ENCODE results near the gene MBD3.

MBD3 gene

DNA sequence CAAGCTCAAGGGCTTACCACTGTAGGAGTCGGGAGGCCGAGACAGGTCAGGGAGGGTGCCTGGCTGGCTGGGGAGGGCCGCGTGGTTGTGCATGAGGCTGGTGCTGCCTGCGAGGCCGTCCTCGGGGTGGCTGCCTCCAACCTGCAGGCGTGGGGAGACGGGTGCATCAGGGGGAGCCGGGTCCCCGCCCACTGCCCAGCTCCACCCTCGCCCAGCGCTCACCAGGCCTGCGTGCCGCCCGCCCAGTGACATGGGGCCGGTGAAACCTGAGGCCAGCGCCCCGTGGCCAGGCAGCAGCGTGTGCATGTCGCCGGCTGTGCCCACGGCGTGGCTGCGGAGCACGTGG is 26.4 kb upstream of the MBD3 start:
- no peak for DNase-seq (ENCODE audit: low read depth)

DNA sequence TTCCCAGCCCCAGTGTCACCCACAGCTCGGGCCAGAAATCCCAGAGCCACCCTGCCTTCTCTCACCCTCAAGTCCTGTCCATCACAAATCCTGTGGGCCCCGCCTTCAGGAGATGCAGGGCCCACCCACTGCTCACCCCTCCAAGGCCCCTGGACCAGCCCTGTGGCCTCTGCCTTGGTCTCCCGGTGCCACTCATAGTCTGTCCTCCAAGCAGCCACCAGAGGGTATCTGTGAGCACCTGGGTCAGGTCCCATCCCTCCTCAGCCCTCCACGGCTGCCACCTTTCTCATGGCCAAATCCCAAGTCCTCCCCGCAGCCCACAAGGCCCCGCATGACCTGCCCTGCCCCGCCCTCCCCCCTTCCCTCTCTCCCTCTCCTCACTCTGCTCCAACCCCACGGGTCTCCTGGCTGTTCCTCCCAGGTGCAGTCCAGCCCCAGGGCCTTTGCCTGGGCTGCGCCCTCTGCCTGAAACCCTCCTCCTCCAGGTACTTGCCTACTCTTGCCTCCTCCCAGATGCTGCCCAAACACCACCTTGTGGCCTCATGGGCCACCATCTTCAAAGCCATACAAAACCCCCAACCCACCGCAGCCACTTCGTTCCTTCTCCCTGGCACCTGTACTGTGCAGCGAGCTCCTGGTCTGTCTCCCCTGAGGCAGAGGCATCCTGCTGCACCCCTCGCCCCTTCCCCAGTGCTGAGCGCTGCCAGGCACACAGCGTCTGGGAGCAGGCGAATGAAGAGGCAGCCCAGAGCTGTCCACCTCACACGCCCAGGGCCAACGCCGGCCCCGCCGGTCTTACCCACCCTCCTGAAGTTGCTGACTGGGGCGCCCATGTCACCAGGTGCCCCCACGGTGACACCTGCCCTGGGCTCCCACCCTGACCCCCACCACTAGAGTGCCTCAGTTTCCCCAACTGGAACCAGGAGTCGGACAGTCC is 25.8 kb upstream of the MBD3 start:
- DNase-seq (ENCODE audit: low read depth): no peak

DNA sequence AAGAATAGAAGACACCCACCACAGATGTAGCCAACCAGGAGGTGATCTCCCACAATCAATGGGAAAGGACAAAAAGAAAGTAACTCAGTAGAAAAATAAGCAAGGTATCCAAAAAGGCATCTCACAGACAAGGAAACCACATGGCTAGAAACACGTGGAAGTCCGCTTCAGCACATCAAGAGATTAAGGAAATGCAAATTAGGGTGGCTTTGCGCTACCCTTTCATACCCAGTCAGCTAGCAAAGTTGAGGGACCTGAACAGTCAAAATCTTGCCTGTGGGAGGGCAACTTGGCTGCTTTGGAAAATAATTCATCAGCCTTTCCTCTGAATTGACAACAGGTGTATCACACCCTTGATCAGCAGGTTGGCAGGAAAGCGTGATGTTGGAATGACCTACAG is 24.2 kb upstream of the MBD3 start:
- DNase-seq (ENCODE audit: low read depth): no peak

DNA sequence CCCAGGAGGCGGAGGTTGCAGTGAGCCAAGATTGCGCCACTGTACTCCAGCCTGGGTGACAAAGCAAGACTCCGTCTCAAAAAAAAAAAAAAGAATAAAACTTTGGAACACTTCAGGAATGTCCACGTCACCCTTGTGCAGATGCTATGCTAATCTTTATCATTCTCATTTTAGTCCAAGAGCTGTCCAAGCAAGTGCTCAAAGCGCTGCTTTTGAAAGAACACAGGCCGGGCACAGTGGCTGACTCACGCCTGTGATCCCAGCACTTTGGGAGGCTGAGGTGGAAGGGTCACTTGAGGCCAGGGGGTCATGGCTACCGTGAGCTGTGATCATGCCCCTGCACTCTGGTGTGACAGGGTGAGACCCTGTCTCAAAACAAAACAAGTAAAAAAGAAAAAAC is 23.7 kb upstream of the MBD3 start:
- peak; percentile 78 for DNase-seq (ENCODE audit: low read depth)

DNA sequence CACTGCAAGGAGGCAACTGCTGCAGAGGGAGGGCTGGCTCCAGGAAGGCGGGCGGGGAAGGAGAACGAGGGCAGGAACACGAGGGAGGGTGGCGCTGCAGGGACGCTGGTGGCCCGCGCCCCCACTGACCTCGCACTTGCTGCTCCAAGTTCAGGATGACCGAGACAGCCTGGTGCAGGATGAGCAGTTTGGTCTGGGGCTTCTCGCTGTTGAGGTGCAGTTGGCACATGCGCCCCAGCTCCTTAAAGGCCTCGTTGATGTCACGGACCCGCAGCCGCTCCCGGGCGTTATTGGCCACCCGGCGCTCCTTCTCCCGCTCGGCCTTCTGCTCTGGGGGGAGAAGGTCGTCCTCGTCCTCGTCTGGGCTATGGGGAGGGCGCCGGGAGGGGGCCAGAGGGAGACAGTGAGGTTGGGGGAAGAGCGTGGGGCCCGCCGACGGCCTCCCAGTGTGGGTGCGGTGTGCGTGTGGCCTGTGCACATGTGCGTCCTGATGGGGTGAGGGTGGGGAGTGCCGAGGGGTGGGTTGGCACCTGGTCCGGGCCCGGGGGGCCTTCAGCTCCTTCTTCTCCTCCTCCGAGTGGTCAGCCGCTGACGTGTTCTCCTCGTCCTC is 22.6 kb upstream of the MBD3 start:
- DNase-seq (ENCODE audit: low read depth): no peak

DNA sequence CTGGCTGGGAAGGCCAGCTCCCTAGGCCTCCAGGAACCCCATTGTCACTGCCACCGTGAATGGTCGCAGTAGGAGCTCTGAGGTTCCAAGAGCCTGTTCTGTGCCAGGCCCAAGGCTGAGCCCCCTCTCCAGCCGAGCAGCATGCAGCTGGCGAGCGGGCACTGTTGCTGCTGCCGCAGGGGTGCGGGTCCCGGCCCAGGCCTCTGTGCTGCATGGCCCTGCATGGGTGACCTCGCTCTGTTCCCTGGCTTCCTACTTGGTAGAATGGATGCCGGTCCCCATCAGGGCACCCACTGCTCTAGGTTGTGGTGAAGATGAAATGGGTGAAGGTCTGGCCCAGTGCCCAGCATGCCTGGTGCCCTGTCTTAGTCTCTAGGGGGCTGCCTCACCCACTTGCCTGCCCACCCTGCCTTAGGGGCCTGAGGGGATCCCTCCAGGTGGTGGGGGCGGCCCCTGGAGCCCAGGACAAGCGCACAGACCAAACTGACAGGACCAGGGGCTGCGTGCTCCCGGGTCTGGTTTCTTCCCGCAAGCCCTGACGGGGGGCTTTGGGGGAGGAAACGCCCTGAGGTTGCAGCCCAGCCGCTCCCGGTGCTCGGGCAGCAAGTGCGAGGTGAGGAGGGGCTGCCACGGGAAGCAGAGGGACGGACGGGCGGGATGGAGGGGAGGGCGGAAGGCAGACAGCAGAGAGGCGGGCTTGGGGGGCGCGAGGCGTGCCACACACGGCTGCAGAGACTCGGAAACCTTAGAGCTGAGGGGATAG is 21.3 kb upstream of the MBD3 start:
- DNase-seq (ENCODE audit: low read depth): no peak

DNA sequence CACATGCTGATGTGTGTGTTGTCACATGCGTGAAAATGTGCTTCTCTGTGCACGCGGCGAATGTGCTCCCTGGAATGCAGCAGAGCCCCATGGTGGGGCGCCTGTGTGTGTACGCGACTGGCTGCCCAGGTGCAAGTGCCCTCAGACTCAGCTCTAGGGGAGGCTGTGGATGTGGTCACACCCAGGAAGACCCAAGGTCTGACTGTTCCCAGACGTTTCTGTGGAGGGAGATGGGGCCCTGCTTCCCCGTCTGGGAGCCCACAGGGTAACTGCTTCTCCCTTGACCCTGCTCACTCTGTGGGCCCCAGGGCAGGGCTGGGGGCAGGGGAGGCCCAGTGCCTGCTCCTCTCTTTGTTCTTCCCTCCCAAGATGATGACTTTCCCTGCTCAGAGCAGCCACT is 20.5 kb upstream of the MBD3 start:
- DNase-seq (ENCODE audit: low read depth): no peak

DNA sequence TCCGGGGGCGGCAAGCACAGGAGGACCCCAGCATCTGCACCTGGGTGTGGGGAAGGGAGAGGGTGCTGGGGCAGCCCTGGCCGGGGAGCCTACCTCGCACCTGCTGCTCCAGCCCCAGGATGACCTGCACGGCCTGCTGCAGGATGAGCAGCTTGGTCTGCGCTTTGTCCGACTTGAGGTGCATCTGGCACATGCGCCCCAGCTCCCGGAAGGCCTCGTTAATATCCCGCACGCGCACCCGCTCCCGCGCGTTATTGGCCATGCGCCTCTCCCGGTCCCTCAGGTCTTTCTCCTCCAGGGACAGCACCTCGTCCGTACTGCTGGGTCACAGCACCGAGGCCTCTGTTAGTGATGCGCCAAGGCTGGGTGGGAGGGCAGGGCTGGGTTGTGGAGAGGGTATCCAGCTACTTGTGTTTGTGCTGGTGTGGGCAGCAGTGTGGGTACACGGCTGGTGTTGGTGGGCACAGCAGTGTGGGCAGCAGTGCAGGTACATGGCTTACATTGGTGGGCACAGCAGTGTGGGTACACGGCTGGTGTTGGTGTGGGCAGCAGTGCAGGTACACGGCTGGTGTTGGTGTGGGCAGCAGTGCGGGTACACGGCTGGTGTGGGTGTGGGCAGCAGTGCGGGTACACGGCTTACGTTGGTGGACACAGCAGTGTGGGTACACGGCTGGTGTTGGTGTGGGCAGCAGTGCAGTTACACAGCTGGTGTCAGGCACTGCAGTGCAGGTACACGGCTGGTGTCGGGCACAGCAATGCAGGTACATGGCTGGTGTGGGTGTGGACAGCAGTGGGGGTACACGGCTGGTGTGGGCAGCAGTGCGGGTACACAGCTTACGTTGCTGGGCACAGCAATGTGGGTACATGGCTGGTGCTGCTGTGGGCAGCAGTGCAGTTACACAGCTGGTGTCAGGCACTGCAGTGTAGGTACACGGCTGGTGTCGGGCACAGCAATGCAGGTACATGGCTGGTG is 19.7 kb upstream of the MBD3 start:
- no peak for DNase-seq (ENCODE audit: low read depth)

DNA sequence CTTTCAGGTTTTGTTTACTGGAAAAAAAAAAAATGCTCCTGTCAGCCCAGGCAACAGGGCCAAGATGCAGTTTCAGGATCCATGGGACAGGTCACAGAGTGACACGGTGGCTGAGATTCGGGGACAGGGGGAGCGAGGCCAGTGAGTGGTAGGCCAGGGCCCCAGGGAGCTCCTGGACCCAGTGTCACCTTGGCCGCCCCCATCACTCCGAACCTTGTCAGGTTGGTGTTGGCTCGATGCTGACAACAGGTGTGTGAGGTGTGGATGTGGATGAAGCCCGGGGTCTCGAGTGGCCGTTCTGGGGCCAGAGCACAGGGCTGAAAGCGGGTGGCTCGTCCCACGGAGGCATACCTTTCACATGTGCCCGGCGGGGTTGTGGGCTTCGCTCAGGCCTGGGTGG is 18.7 kb upstream of the MBD3 start:
- DNase-seq (ENCODE audit: low read depth): no peak

DNA sequence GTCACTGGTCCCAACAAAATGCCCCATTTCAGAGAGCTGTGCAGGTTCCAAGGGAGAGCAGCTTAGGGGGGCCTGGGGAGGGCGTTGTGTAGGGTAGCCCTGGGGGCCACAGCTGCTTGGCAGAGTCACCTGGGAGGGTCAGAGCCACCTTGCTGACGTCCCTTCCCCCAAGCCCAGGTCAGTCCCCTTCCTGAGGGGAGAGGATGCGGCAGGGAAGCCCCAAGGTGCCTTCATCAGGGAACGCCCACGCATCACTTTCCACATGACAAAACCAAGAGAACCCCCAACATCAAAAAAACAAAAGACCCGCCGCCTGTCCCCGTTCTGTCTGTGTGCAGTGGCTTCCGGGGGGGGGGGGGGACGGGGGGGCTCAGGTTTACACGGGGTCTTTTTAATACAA is 17.9 kb upstream of the MBD3 start:
- DNase-seq (ENCODE audit: low read depth): no peak

DNA sequence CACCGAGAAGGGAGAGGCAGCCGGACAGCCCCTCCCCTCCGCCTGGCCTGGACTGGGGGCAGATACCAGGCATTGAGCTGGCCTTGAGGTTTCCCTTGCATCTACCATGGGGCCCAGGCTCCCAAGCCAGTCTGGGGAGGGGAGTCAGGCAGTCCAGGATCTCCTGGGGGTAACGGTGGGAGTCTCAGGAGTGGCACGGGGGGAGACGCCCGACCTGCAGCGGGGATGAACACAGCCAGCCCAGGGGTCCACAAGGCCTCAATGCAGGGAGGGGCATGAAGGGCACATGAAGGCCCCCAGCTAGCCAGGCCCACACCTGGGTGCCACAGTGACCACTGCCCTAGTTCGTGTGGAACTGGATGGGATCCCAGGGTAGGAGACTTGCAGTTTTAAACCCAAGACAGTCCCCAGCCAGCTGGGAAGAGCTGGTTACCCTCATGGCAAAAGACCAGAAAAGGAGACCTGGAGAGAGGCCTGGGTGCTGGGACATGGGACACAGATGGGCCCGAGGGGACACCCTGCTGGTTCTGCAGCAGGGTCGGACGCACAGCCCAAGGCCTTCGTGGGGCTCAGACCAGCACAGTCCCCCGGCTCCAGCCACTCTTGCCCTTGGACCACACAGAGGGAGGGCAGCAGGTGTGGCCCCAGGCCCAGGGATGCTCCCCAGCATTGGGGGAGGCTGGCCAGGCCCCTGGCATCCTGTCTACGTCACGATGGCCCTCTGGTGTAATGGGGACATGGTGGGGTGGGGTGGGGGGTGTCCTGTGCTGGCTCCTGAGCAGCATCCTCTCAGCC is 17.2 kb upstream of the MBD3 start:
- DNase-seq (ENCODE audit: low read depth): no peak

DNA sequence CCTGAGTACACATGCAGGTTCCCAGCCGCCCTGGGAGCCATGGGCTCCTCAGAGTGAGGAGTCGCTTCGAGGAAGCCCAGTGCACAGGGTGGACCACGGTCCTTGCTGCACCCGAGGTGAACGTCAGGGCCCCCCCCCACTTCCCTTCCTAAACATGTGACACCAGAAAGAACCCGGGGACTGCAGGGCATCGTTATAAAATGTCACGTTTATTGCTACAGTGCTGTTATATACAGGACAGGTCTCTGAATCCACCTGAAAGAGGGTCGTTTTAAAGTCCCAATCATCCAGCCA is 16.4 kb upstream of the MBD3 start:
- DNase-seq (ENCODE audit: low read depth): no peak

DNA sequence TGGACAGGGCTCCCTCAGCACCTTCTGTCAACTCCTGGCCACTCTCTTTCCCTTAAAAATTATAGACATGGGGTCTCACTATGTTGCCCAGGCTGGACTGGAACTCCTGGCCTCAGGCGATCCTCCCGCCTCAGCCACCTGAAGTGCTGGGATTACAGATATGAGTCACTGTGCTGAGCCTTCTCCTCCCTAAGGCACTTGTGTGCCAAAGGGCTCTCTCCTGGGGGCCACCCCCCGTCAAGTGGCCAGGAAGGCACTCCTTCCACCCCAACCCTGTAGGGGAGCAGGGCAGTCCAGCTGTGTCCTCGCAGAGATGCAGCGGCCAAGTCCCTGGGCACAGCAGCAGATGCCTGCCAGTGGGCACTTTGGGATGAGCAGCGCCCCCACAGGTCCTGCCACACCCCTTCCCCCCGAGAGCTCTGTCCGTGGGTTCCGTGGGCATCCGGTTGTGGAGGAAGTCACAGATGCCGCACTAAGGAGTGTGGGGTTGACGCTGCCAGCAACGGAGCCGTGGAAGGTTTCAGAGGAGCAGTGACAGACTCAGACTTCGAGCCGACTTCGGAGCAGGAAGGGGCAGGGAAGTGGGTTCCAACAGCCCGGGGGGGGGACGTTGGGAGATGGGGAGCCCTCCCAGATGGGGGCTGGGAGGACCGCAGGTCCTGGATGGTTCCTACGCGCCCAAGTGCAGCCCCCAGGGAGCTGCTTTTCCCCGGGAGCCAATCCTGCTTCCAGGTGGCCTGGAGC is 15.9 kb upstream of the MBD3 start:
- no peak for DNase-seq (ENCODE audit: low read depth)

DNA sequence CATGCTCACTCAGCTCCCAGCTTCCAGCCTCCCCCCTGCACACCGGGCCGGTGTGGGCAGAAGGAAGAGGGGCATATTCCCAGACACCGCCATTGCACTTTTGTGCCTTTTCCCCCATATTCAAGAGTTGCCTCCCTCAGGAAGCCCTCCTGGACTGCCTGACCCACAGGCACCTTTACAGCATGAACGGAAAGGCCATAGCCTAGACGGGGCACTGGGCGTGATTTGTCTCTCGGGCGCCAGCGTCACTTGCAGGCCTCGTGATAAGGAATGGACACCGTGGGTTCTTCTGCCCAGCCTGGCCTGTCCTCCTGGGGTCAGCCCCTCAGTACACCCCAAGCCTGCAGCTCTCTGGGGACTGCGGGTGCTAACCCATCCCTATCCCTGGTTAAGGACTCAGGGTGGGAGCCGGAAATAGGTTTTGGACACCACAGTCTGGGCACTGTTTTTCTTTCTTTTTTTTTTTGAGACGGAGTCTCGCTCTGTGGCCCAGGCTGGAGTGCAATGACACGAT is 13.5 kb upstream of the MBD3 start:
- DNase-seq (ENCODE audit: low read depth): no peak

DNA sequence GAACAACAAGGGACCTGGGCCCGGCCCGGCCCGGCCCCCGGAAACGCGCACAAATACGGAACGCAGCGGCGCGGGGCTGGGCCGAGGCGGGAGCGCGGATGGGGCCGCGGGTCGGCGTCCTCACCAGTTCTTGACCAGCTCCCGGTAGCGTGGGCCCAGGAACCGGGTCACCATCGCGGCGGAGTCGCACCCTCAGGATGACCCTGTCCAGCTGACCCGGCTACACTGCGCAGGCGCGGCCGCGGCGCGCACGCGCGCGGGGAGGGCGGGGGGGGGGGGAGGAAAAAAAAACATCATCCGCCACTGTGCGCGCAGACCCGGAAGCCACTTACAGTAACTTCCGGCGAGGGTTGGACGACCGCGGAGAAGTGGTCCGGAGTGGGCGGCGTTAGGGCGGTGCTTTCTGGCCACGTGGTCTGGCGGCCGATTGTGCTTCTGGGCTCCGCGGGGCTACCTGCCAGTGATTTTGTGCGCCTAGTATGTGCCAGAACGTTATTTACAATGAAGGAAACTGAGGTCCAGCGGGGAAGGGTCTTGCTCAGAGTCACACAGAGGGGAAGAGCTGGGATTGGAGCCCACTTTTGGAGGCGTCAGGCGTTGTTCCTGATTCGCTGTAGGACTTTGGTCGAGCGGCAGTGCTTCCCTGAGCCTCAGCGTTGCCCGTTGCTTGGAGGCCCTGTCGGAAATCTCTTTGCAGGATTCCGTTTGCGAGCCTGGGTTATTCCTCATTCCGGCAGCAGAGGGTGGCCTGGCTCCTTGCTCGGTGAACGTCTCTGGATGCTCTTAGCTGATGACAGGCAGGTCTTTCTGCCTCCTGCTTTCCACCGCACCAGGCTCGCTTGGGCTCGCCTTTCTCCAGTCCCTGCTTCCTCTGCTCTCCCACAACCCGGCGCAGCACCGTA is 12.8 kb upstream of the MBD3 start, which contains the start of gene UQCR11:
Gene UQCR11, minus strand, starts transcription at position 227 of the 902 bp plus-strand sequence. Its CDS starts 53 bp downstream, at position 174.
- peak; percentile 95 for DNase-seq (ENCODE audit: low read depth)

DNA sequence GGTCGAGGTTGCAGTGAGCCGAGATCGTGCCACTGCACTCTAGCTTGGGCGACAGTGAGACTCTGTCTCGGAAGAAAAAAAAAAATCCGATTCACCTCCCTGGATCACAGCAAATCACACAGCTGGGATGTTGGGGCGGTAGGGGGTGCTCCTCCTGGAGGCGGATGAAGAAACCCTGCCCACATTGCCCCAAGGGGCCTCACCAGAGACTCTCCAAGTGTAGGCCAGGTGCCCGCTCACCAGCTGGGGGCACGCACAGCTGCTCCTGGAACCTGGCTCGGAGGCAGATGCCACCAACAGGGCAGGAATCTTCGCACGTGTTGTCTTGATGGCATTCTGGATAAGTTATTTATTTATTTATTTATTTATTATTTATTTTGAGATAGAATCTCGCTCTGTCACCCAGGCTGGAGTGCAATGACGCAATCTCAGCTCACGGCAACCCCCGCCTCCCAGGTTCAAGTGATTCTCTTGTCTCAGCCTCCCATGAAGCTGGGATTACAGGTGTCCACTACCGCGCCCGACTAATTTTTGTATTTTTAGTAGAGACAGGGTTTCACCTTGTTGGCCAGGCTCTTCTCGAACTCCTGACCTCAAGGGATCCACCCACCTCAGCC is 9.5 kb upstream of the MBD3 start:
- DNase-seq (ENCODE audit: low read depth): no peak

DNA sequence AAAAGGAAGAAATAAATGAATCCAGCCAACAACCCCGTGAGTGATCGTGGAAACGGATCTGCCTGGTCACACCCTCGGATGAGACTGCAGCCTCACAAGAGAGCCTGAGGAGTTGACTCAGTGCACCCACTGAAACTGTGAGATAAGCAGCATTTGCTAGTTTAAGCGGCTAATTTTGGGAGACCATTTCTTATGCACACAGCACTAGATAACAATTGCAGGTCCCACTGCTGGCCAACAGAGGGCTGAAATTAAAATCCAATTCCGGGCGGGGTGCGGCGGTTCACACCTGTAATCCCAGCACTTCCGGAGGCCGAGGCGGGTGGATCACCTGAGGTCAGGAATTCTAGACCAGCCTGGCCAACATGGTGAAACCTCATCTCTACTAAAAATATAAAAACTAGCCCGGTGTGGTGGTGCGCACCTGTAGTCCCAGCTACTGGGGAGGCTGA is 9.0 kb upstream of the MBD3 start:
- DNase-seq (ENCODE audit: low read depth): no peak

DNA sequence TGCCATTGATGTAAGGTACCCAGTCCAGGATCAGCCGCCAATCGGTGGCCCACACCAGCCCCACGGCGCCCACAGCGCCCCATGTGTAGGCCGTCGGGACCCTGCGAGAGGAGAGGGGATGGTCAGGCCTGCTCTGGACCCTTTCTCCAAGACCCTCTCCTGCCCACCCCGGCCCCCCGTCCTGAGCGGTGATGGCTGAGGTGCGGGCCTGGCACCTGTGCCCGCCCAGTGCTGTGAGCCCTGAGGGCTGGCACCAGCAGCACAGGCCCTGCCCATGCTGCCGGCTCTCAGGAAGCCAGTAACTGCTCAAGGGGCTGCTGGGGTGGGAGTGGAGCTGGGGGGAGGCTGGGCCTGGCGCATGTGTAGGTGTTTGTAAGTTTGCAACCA is 6.8 kb upstream of the MBD3 start:
- no peak for DNase-seq (ENCODE audit: low read depth)
